Panc1 (cell line): ENCODE measurements around the gene OGFRL1. TPM values are rescaled to one million over a fixed set of nuclear protein-coding genes. Genes with fewer than 3 reads are reported as not detected.

ENCODE experiments used
- ATAC-seq: fragments of 200-7000 bp; cut with Tn5 transposase; 2 replicates; pipeline ENCODE4 v1.9.1; 2020; ENCODE audit warnings: mild to moderate bottlenecking, moderate library complexity
- BruUV-seq: library from RNA; stranded (reverse); fragments of 400-500 nt; replicated peaks from 2 replicates; lab custom pipeline; 2021; lab: Mats Ljungman, UMichigan
- CTCF ChIA-PET: fragments of 300-600 bp; sonication (Branson Sonifier 250); formaldehyde crosslinking; loops from one replicate; lab custom pipeline; 2022; ENCODE audit warnings: antibody characterized with exemption; lab: Charles Lee
- POLR2A ChIA-PET: fragments of 300-600 bp; sonication (Branson Sonifier 250); formaldehyde crosslinking; loops from one replicate; lab custom pipeline; 2022; ENCODE audit warnings: antibody characterized with exemption; lab: Charles Lee
- DNase-seq: peaks from one replicate; pipeline ENCODE4 v3.0.0-alpha.2; 2010; ENCODE audit warnings: low read depth, low spot score
- H3K27ac ChIP-seq: 2 replicates; pipeline ENCODE4 v1.5.1; 2011; ENCODE audit warnings: mild to moderate bottlenecking, low read length, inconsistent platforms
- H3K27me3 ChIP-seq: fragments of 200-500 bp; sonication (Bioruptor generic); 2 replicates; pipeline ENCODE4 v1.6.0; 2014; ENCODE audit warnings: low read length, inconsistent platforms; ENCODE audit not compliant: control insufficient read depth, insufficient read depth
- H3K36me3 ChIP-seq: fragments of 200-500 bp; sonication (Bioruptor generic); 2 replicates; pipeline ENCODE4 v1.5.1; 2014; ENCODE audit warnings: inconsistent platforms, mild to moderate bottlenecking, low read length, moderate library complexity; ENCODE audit not compliant: control insufficient read depth, insufficient read depth
- H3K4me1 ChIP-seq: 2 replicates; pipeline ENCODE4 v1.5.1; 2011; ENCODE audit warnings: inconsistent platforms, mild to moderate bottlenecking, low read length, moderate library complexity; ENCODE audit not compliant: control insufficient read depth, insufficient read depth
- H3K4me3 ChIP-seq, 2 experiments: 2 replicates each; pipeline ENCODE4 v1.5.1; 2011 to 2012; ENCODE audit warnings: low read depth in 2 of 2, low read length in 2 of 2, mild to moderate bottlenecking in 2 of 2, inconsistent platforms in 1 of 2, moderate library complexity in 1 of 2
- H3K9me3 ChIP-seq: fragments of 200-500 bp; sonication (Bioruptor generic); 2 replicates; pipeline ENCODE4 v1.5.1; 2014; ENCODE audit warnings: low read depth, mild to moderate bottlenecking, inconsistent platforms, low read length, moderate library complexity; ENCODE audit not compliant: control insufficient read depth, insufficient read depth
- POLR2AphosphoS5 ChIP-seq: IDR thresholded peaks from 2 replicates; pipeline ENCODE4 v1.6.1; 2012; ENCODE audit warnings: mild to moderate bottlenecking, low read depth, low read length, moderate library complexity
- REST ChIP-seq, 2 experiments: IDR thresholded peaks; 2 replicates each; pipeline ENCODE4 v1.6.1; 2011 to 2012; ENCODE audit warnings: low read depth in 2 of 2, control low read depth in 1 of 2, low read length in 1 of 2, mild to moderate bottlenecking in 1 of 2, moderate library complexity in 1 of 2; ENCODE audit not compliant: insufficient read depth in 1 of 2
- SIN3A ChIP-seq: IDR thresholded peaks from 2 replicates; pipeline ENCODE4 v1.6.1; 2012; ENCODE audit warnings: low read depth, mild to moderate bottlenecking, low read length, moderate library complexity, borderline replicate concordance; ENCODE audit not compliant: insufficient read depth
- TCF7L2 ChIP-seq: IDR thresholded peaks from 2 replicates; pipeline ENCODE4 v1.6.1; 2011; ENCODE audit warnings: mild to moderate bottlenecking, low read depth, low read length, inconsistent platforms
- in situ Hi-C: cut with HindIII; loops from 2 replicates; pipeline ENCODE4 v1.10.0; 2016; ENCODE audit warnings: low sequenced_read_pairs, low pct_unique_long_range_greater_than_20kb
- intact Hi-C: fragments of 100-400 bp; cut with micrococcal nuclease; formaldehyde crosslinking; loops from one replicate; pipeline ENCODE4 v1.10.0; 2022; ENCODE audit not compliant: unreplicated experiment
- total RNA-seq: library from RNA; stranded (reverse); gene quantifications from one replicate; pipeline ENCODE4 v1.2.1, GENCODE V29; 2021; ENCODE audit not compliant: unreplicated experiment
- TF ChIP-seq, protein P1 (sequence below): fragments of 450-650 bp; IDR thresholded peaks from 2 replicates; pipeline ENCODE4 v1.5.1; 2017; ENCODE audit warnings: mild to moderate bottlenecking

OGFRL1 gene
- total RNA-seq, 1 experiment from 2014 or later, result 17.2 TPM

- no peak for DNase-seq
- ChIA-PET CTCF (no interaction called here), POLR2A (no interaction called here)
- Histone ChIP-seq H3K36me3 (no peaks in the 10 kb centered on the region), H3K27me3 (no peaks in the 10 kb centered on the region), H3K4me1 (no peaks in the 10 kb centered on the region), H3K9me3 (no peaks in the 10 kb centered on the region), H3K4me3 (no peak overlapping the region), H3K27ac (no peak overlapping the region)
- TF ChIP-seq REST (IDR thresholded peaks at IDR 0.05; ENCODE audit: insufficient read depth in 1 of 2, low read depth in 2 of 2, low read length in 1 of 2) (no peak), TCF7L2 (no peak), POLR2AphosphoS5 (no peak)
- in situ Hi-C loops (no loop called here), intact Hi-C loops (no loop called here)
- no peak for ATAC-seq
- BruUV-seq, result no TSS peak
Observed at GRCh38 chr6:71239694-71240093, 48.9 kb upstream of the OGFRL1 start.

- TF ChIP-seq SIN3A (no peak), POLR2AphosphoS5 (no peak), REST (IDR thresholded peaks at IDR 0.05; ENCODE audit: insufficient read depth in 1 of 2, low read depth in 2 of 2, low read length in 1 of 2) (no peak)
- TF ChIP-seq, protein P1, sequence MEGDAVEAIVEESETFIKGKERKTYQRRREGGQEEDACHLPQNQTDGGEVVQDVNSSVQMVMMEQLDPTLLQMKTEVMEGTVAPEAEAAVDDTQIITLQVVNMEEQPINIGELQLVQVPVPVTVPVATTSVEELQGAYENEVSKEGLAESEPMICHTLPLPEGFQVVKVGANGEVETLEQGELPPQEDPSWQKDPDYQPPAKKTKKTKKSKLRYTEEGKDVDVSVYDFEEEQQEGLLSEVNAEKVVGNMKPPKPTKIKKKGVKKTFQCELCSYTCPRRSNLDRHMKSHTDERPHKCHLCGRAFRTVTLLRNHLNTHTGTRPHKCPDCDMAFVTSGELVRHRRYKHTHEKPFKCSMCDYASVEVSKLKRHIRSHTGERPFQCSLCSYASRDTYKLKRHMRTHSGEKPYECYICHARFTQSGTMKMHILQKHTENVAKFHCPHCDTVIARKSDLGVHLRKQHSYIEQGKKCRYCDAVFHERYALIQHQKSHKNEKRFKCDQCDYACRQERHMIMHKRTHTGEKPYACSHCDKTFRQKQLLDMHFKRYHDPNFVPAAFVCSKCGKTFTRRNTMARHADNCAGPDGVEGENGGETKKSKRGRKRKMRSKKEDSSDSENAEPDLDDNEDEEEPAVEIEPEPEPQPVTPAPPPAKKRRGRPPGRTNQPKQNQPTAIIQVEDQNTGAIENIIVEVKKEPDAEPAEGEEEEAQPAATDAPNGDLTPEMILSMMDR, result no peak
- ChIA-PET CTCF (no interaction called here), POLR2A (no interaction called here)
- no peak for DNase-seq
- Histone ChIP-seq H3K4me3 (no peak overlapping the region), H3K4me1 (no peaks in the 10 kb centered on the region), H3K9me3 (no peaks in the 10 kb centered on the region), H3K27me3 (no peaks in the 10 kb centered on the region), H3K36me3 (no peaks in the 10 kb centered on the region), H3K27ac (no peak overlapping the region)
- intact Hi-C loops, result no loop called here
- no TSS peak for BruUV-seq
- in situ Hi-C loops, result no loop called here
- ATAC-seq, result no peak
Observed at GRCh38 chr6:71245265-71246049, 43.2 kb upstream of the OGFRL1 start.
